Measurements from ENCODE around the gene CUBN.

DNA sequence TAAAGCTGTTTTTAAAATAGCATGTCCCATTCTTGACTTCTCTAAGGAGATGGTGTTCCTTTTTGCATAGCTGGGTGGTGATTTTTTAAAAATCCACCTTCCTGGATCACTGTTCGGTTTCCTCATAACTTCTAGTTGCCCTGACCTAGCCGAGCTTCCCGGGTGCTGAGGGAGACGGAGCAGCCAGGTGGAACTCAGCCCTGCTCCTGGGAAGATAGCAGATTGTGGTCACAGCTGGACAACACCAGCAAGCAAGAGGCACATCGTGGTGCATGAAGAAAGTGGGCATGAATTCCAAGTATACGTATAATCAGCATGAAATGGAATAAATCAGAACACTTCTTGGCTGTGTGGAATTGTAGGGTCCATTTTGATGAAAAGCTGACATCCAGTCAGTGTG lies 238.9 kb downstream of the CUBN start:
- TF ChIP-seq, protein P1, sequence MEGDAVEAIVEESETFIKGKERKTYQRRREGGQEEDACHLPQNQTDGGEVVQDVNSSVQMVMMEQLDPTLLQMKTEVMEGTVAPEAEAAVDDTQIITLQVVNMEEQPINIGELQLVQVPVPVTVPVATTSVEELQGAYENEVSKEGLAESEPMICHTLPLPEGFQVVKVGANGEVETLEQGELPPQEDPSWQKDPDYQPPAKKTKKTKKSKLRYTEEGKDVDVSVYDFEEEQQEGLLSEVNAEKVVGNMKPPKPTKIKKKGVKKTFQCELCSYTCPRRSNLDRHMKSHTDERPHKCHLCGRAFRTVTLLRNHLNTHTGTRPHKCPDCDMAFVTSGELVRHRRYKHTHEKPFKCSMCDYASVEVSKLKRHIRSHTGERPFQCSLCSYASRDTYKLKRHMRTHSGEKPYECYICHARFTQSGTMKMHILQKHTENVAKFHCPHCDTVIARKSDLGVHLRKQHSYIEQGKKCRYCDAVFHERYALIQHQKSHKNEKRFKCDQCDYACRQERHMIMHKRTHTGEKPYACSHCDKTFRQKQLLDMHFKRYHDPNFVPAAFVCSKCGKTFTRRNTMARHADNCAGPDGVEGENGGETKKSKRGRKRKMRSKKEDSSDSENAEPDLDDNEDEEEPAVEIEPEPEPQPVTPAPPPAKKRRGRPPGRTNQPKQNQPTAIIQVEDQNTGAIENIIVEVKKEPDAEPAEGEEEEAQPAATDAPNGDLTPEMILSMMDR (IDR thresholded peaks at IDR 0.05; ENCODE audit: insufficient read depth, low read depth, low read length) = no peak
- TF ChIP-seq EZH2 (IDR thresholded peaks at IDR 0.05; ENCODE audit: insufficient read depth, low read length) = no peak

All from astrocyte (in vitro differentiated cells and primary cell).